Measurements from ENCODE around the gene EPYC.

EPYC gene

GRCh38 chr12:90951432-90952105 lies 53.2 kb downstream of the EPYC start:
- H3K4me3 ChIP-seq (ENCODE audit: low read length in 2 of 2) = no peak overlapping the region
- no peak overlapping the region for H2AK5ac ChIP-seq (ENCODE audit: low read depth, low read length)
- no peak overlapping the region for H3K27ac ChIP-seq (replicated peaks; ENCODE audit: low read length)
- H3K9me3 ChIP-seq (replicated peaks in 1 of 2; ENCODE audit: control insufficient read depth in 2 of 2, insufficient read depth in 1 of 2, low read depth in 1 of 2, low read length in 2 of 2) = peaks cover 0 to 5% of the 10 kb centered on the region in 2 donors
- H2BK5ac ChIP-seq (ENCODE audit: low read length) = no peak overlapping the region
- no peak overlapping the region for H2BK12ac ChIP-seq (ENCODE audit: low read length)
- H2AFZ ChIP-seq (ENCODE audit: low read length) = no peak overlapping the region
- no peak overlapping the region for H4K91ac ChIP-seq (ENCODE audit: low read depth, low read length, poor library complexity)
- no peak overlapping the region for H2BK120ac ChIP-seq (ENCODE audit: low read depth, low read length)
- DNase-seq (ENCODE audit: low spot score) = no peak
- H3K27me3 ChIP-seq (ENCODE audit: control insufficient read depth in 3 of 3, insufficient read depth in 3 of 3, low read depth in 1 of 3, low read length in 3 of 3) = no peaks in the 10 kb centered on the region
- no peak overlapping the region for H4K8ac ChIP-seq (ENCODE audit: low read depth, low read length)
- no peak overlapping the region for H3K4ac ChIP-seq (ENCODE audit: low read length)
- no peak overlapping the region for H2BK15ac ChIP-seq (ENCODE audit: low read length)
- H3K9ac ChIP-seq (ENCODE audit: low read depth, low read length, poor library complexity) = no peak overlapping the region
- no peaks in the 10 kb centered on the region for H3K36me3 ChIP-seq (replicated peaks in 1 of 2; ENCODE audit: control insufficient read depth in 2 of 2, insufficient read depth in 2 of 2, low read length in 2 of 2)
- no peaks in the 10 kb centered on the region for H3K4me1 ChIP-seq (ENCODE audit: control insufficient read depth in 2 of 2, insufficient read depth in 1 of 2, low read depth in 1 of 2, low read length in 2 of 2)
- H3K79me1 ChIP-seq (ENCODE audit: low read depth, low read length) = no peaks in the 10 kb centered on the region
- no peak overlapping the region for H3K18ac ChIP-seq (ENCODE audit: low read length)
- no peak overlapping the region for H3K4me2 ChIP-seq (ENCODE audit: insufficient read depth, low read length, poor library complexity, severe bottlenecking)
- H3K23ac ChIP-seq (ENCODE audit: low read depth, low read length, poor library complexity) = no peak overlapping the region
- H3K14ac ChIP-seq (ENCODE audit: low read length) = no peak overlapping the region

GRCh38 chr12:90947869-90948268 lies 56.9 kb downstream of the EPYC start:
- no peak overlapping the region for H3K18ac ChIP-seq (ENCODE audit: low read length)
- no peak overlapping the region for H2BK15ac ChIP-seq (ENCODE audit: low read length)
- no peaks in the 10 kb centered on the region for H3K4me1 ChIP-seq (ENCODE audit: control insufficient read depth in 2 of 2, insufficient read depth in 1 of 2, low read depth in 1 of 2, low read length in 2 of 2)
- peak overlapping the region; percentile 67 for H2AFZ ChIP-seq (ENCODE audit: low read length)
- no peak overlapping the region for H2BK12ac ChIP-seq (ENCODE audit: low read length)
- H3K36me3 ChIP-seq (replicated peaks in 1 of 2; ENCODE audit: control insufficient read depth in 2 of 2, insufficient read depth in 2 of 2, low read length in 2 of 2) = no peaks in the 10 kb centered on the region
- no peak overlapping the region for H4K91ac ChIP-seq (ENCODE audit: low read depth, low read length, poor library complexity)
- H3K27me3 ChIP-seq (ENCODE audit: control insufficient read depth in 3 of 3, insufficient read depth in 3 of 3, low read depth in 1 of 3, low read length in 3 of 3) = no peaks in the 10 kb centered on the region
- no peaks in the 10 kb centered on the region for H3K79me1 ChIP-seq (ENCODE audit: low read depth, low read length)
- no peak overlapping the region for H3K23ac ChIP-seq (ENCODE audit: low read depth, low read length, poor library complexity)
- H3K4me3 ChIP-seq (ENCODE audit: low read length in 2 of 2) = no peak overlapping the region
- no peak overlapping the region for H3K14ac ChIP-seq (ENCODE audit: low read length)
- H3K9ac ChIP-seq (ENCODE audit: low read depth, low read length, poor library complexity) = no peak overlapping the region
- no peak overlapping the region for H3K27ac ChIP-seq (replicated peaks; ENCODE audit: low read length)
- WGBS, 2 donors (ENCODE audit: extremely low coverage in 2 of 2, insufficient read length in 2 of 2, insufficient replicate concordance in 1 of 2) = no CpG with 5 or more reads among the region's 7 CpGs
- H2BK120ac ChIP-seq (ENCODE audit: low read depth, low read length) = no peak overlapping the region
- no peak overlapping the region for H4K8ac ChIP-seq (ENCODE audit: low read depth, low read length)
- no peak overlapping the region for H2BK5ac ChIP-seq (ENCODE audit: low read length)
- no peaks in the 10 kb centered on the region for H3K9me3 ChIP-seq (replicated peaks in 1 of 2; ENCODE audit: control insufficient read depth in 2 of 2, insufficient read depth in 1 of 2, low read depth in 1 of 2, low read length in 2 of 2)
- DNase-seq (ENCODE audit: low spot score) = no peak
- no peak overlapping the region for H2AK5ac ChIP-seq (ENCODE audit: low read depth, low read length)
- H3K4ac ChIP-seq (ENCODE audit: low read length) = no peak overlapping the region
- H3K4me2 ChIP-seq (ENCODE audit: insufficient read depth, low read length, poor library complexity, severe bottlenecking) = no peak overlapping the region

- WGBS, 2 donors (ENCODE audit: extremely low coverage in 2 of 2, insufficient read length in 2 of 2, insufficient replicate concordance in 1 of 2) = no CpG with 5 or more reads among the region's 1 CpG
- Histone ChIP-seq H4K91ac (ENCODE audit: low read depth, low read length, poor library complexity) (no peak overlapping the region), H3K14ac (ENCODE audit: low read length) (no peak overlapping the region), H2BK5ac (ENCODE audit: low read length) (no peak overlapping the region), H2BK12ac (ENCODE audit: low read length) (no peak overlapping the region), H2BK120ac (ENCODE audit: low read depth, low read length) (no peak overlapping the region), H3K27me3 (ENCODE audit: control insufficient read depth in 3 of 3, insufficient read depth in 3 of 3, low read depth in 1 of 3, low read length in 3 of 3) (no peaks in the 10 kb centered on the region), H3K4ac (ENCODE audit: low read length) (no peak overlapping the region), H3K9ac (ENCODE audit: low read depth, low read length, poor library complexity) (no peak overlapping the region), H3K18ac (ENCODE audit: low read length) (no peak overlapping the region), H2BK15ac (ENCODE audit: low read length) (no peak overlapping the region), H3K4me1 (ENCODE audit: control insufficient read depth in 2 of 2, insufficient read depth in 1 of 2, low read depth in 1 of 2, low read length in 2 of 2) (no peaks in the 10 kb centered on the region), H3K4me3 (ENCODE audit: low read length in 2 of 2) (no peak overlapping the region), H2AK5ac (ENCODE audit: low read depth, low read length) (no peak overlapping the region), H3K23ac (ENCODE audit: low read depth, low read length, poor library complexity) (no peak overlapping the region), H3K9me3 (replicated peaks in 1 of 2; ENCODE audit: control insufficient read depth in 2 of 2, insufficient read depth in 1 of 2, low read depth in 1 of 2, low read length in 2 of 2) (no peaks in the 10 kb centered on the region), H3K27ac (replicated peaks; ENCODE audit: low read length) (no peak overlapping the region), H4K8ac (ENCODE audit: low read depth, low read length) (no peak overlapping the region), H3K4me2 (ENCODE audit: insufficient read depth, low read length, poor library complexity, severe bottlenecking) (no peak overlapping the region), H3K79me1 (ENCODE audit: low read depth, low read length) (no peaks in the 10 kb centered on the region), H3K36me3 (replicated peaks in 1 of 2; ENCODE audit: control insufficient read depth in 2 of 2, insufficient read depth in 2 of 2, low read length in 2 of 2) (no peaks in the 10 kb centered on the region), H2AFZ (ENCODE audit: low read length) (no peak overlapping the region)
- DNase-seq (ENCODE audit: low spot score) = no peak
Observed at GRCh38 chr12:90945070-90945649, 59.6 kb downstream of the EPYC start.

GRCh38 chr12:90943255-90943654 lies 61.5 kb downstream of the EPYC start:
- Histone ChIP-seq H3K4me2 (ENCODE audit: insufficient read depth, low read length, poor library complexity, severe bottlenecking) (no peak overlapping the region), H2AK5ac (ENCODE audit: low read depth, low read length) (no peak overlapping the region), H2BK15ac (ENCODE audit: low read length) (no peak overlapping the region), H4K91ac (ENCODE audit: low read depth, low read length, poor library complexity) (no peak overlapping the region), H3K27me3 (ENCODE audit: control insufficient read depth in 3 of 3, insufficient read depth in 3 of 3, low read depth in 1 of 3, low read length in 3 of 3) (peaks cover 0 to 2% (median 0%) of the 10 kb centered on the region in 3 experiments), H4K8ac (ENCODE audit: low read depth, low read length) (no peak overlapping the region), H3K4ac (ENCODE audit: low read length) (no peak overlapping the region), H3K4me1 (ENCODE audit: control insufficient read depth in 2 of 2, insufficient read depth in 1 of 2, low read depth in 1 of 2, low read length in 2 of 2) (no peaks in the 10 kb centered on the region), H2BK12ac (ENCODE audit: low read length) (no peak overlapping the region), H2BK120ac (ENCODE audit: low read depth, low read length) (no peak overlapping the region), H3K36me3 (replicated peaks in 1 of 2; ENCODE audit: control insufficient read depth in 2 of 2, insufficient read depth in 2 of 2, low read length in 2 of 2) (no peaks in the 10 kb centered on the region), H3K18ac (ENCODE audit: low read length) (no peak overlapping the region), H3K9me3 (replicated peaks in 1 of 2; ENCODE audit: control insufficient read depth in 2 of 2, insufficient read depth in 1 of 2, low read depth in 1 of 2, low read length in 2 of 2) (no peaks in the 10 kb centered on the region), H3K79me1 (ENCODE audit: low read depth, low read length) (no peaks in the 10 kb centered on the region), H3K14ac (ENCODE audit: low read length) (no peak overlapping the region), H3K27ac (replicated peaks; ENCODE audit: low read length) (no peak overlapping the region), H3K23ac (ENCODE audit: low read depth, low read length, poor library complexity) (no peak overlapping the region), H2BK5ac (ENCODE audit: low read length) (no peak overlapping the region), H3K4me3 (ENCODE audit: low read length in 2 of 2) (no peak overlapping the region), H3K9ac (ENCODE audit: low read depth, low read length, poor library complexity) (no peak overlapping the region), H2AFZ (ENCODE audit: low read length) (no peak overlapping the region)
- no peak for DNase-seq (ENCODE audit: low spot score)
- no CpG with 5 or more reads among the region's 1 CpG for WGBS, 2 donors (ENCODE audit: extremely low coverage in 2 of 2, insufficient read length in 2 of 2, insufficient replicate concordance in 1 of 2)
